HAP-1 (cell line): ENCODE measurements around the gene SNX5.

Experiments used
- DNase-seq, 2 experiments: peaks; one replicate each; pipeline ENCODE4 v3.0.0-alpha.2; 2016 to 2020; ENCODE audit warnings: low spot score in 2 of 2
- H3K27me3 ChIP-seq: fragments of 250-450 bp; sonication (Bioruptor Pico); 2 replicates; pipeline ENCODE4 v1.5.1; 2020; ENCODE audit warnings: low read depth, mild to moderate bottlenecking, moderate library complexity
- H3K36me3 ChIP-seq: fragments of 250-450 bp; sonication (Bioruptor Pico); replicated peaks from 2 replicates; pipeline ENCODE4 v1.5.1; 2020; ENCODE audit warnings: mild to moderate bottlenecking
- H3K4me1 ChIP-seq: fragments of 250-450 bp; sonication (Bioruptor Pico); 2 replicates; pipeline ENCODE4 v1.5.1; 2020; ENCODE audit warnings: mild to moderate bottlenecking
- H3K4me3 ChIP-seq: fragments of 250-450 bp; sonication (Bioruptor Pico); 2 replicates; pipeline ENCODE4 v1.5.1; 2020; ENCODE audit warnings: mild to moderate bottlenecking, moderate library complexity
- H3K9me3 ChIP-seq: fragments of 250-450 bp; sonication (Bioruptor Pico); 2 replicates; pipeline ENCODE4 v1.5.1; 2020; ENCODE audit warnings: mild to moderate bottlenecking, moderate library complexity
- in situ Hi-C: fragments of 300-500 bp; cut with MboI; formaldehyde crosslinking; loops from 3 replicates; pipeline ENCODE4 v1.14.3; 2020; ENCODE audit warnings: low sequenced_read_pairs, inconsistent platforms, mixed read lengths

SNX5 gene

GRCh38 chr20:18003897-18004296 lies 35.3 kb upstream of the SNX5 start:
- DNase-seq: no peak
- H3K4me1 ChIP-seq: no peaks in the 10 kb centered on the region
- H3K9me3 ChIP-seq: no peaks in the 10 kb centered on the region
- H3K27me3 ChIP-seq: no peaks in the 10 kb centered on the region
- in situ Hi-C loops: no loop called here
- no peaks in the 10 kb centered on the region for H3K36me3 ChIP-seq
- no peak overlapping the region for H3K4me3 ChIP-seq

- DNase-seq: no peak
- H3K4me3 ChIP-seq: no peak overlapping the region
- no peaks in the 10 kb centered on the region for H3K27me3 ChIP-seq
- no peaks in the 10 kb centered on the region for H3K9me3 ChIP-seq
- no peaks in the 10 kb centered on the region for H3K4me1 ChIP-seq
- in situ Hi-C loops: no loop called here
- no peaks in the 10 kb centered on the region for H3K36me3 ChIP-seq
These were observed 32.7 kb upstream of the SNX5 start for GRCh38 chr20:18001131-18001921.

GRCh38 chr20:17999566-17999965 lies 31.0 kb upstream of the SNX5 start:
- H3K4me1 ChIP-seq: peaks cover 8% of the 10 kb centered on the region
- no peaks in the 10 kb centered on the region for H3K9me3 ChIP-seq
- H3K4me3 ChIP-seq: no peak overlapping the region
- DNase-seq: no peak
- no peaks in the 10 kb centered on the region for H3K27me3 ChIP-seq
- no peaks in the 10 kb centered on the region for H3K36me3 ChIP-seq
- in situ Hi-C loops: no loop called here

- Histone ChIP-seq H3K4me3 (no peak overlapping the region), H3K27me3 (no peaks in the 10 kb centered on the region), H3K36me3 (no peaks in the 10 kb centered on the region), H3K4me1 (peaks cover 8% of the 10 kb centered on the region), H3K9me3 (no peaks in the 10 kb centered on the region)
- in situ Hi-C loops: no loop called here
- DNase-seq: no peak
These were observed 29.9 kb upstream of the SNX5 start for GRCh38 chr20:17998446-17998845.

- Histone ChIP-seq H3K9me3 (no peaks in the 10 kb centered on the region), H3K36me3 (no peaks in the 10 kb centered on the region), H3K27me3 (no peaks in the 10 kb centered on the region), H3K4me1 (peaks cover 8% of the 10 kb centered on the region), H3K4me3 (no peak overlapping the region)
- in situ Hi-C loops: no loop called here
- DNase-seq: peak; percentile 57 to 64
These were observed 27.6 kb upstream of the SNX5 start for GRCh38 chr20:17995967-17996819.

- in situ Hi-C loops: no loop called here
- H3K4me1 ChIP-seq: peaks cover 8% of the 10 kb centered on the region
- no peaks in the 10 kb centered on the region for H3K9me3 ChIP-seq
- H3K36me3 ChIP-seq: peaks cover 23% of the 10 kb centered on the region
- no peaks in the 10 kb centered on the region for H3K27me3 ChIP-seq
- no peak for DNase-seq
- no peak overlapping the region for H3K4me3 ChIP-seq
These were observed 25.0 kb upstream of the SNX5 start for GRCh38 chr20:17993546-17993945.

GRCh38 chr20:17992847-17993513 lies 24.4 kb upstream of the SNX5 start:
- in situ Hi-C loops: no loop called here
- H3K9me3 ChIP-seq: no peaks in the 10 kb centered on the region
- H3K27me3 ChIP-seq: no peaks in the 10 kb centered on the region
- peaks cover 27% of the 10 kb centered on the region for H3K36me3 ChIP-seq
- H3K4me3 ChIP-seq: no peak overlapping the region
- peaks cover 8% of the 10 kb centered on the region for H3K4me1 ChIP-seq
- no peak for DNase-seq

GRCh38 chr20:17992224-17992637 lies 23.6 kb upstream of the SNX5 start:
- H3K27me3 ChIP-seq: no peaks in the 10 kb centered on the region
- no peaks in the 10 kb centered on the region for H3K9me3 ChIP-seq
- DNase-seq: no peak
- H3K4me3 ChIP-seq: no peak overlapping the region
- H3K4me1 ChIP-seq: peaks cover 8% of the 10 kb centered on the region
- H3K36me3 ChIP-seq: peaks cover 35% of the 10 kb centered on the region
- in situ Hi-C loops: no loop called here

GRCh38 chr20:17990278-17990972 lies 21.8 kb upstream of the SNX5 start:
- in situ Hi-C loops: no loop called here
- peaks cover 40% of the 10 kb centered on the region for H3K36me3 ChIP-seq

GRCh38 chr20:17987988-17988387 lies 19.4 kb upstream of the SNX5 start:
- in situ Hi-C loops: no loop called here
- no peak for DNase-seq
- Histone ChIP-seq H3K4me3 (no peak overlapping the region), H3K4me1 (peaks cover 15% of the 10 kb centered on the region), H3K36me3 (peaks cover 40% of the 10 kb centered on the region), H3K9me3 (no peaks in the 10 kb centered on the region), H3K27me3 (no peaks in the 10 kb centered on the region)

More at GRCh38 chr20:17990278-17990972, 21.8 kb upstream of the SNX5 start:
- H3K4me1 ChIP-seq: peaks cover 4% of the 10 kb centered on the region
- H3K9me3 ChIP-seq: no peaks in the 10 kb centered on the region
- no peaks in the 10 kb centered on the region for H3K27me3 ChIP-seq
- DNase-seq: no peak
- no peak overlapping the region for H3K4me3 ChIP-seq

- H3K4me1 ChIP-seq: peaks cover 18% of the 10 kb centered on the region
- in situ Hi-C loops: no loop called here
- H3K4me3 ChIP-seq: no peak overlapping the region
- DNase-seq: no peak
- no peaks in the 10 kb centered on the region for H3K27me3 ChIP-seq
- no peaks in the 10 kb centered on the region for H3K9me3 ChIP-seq
- H3K36me3 ChIP-seq: peaks cover 38% of the 10 kb centered on the region
These were observed 16.9 kb upstream of the SNX5 start for GRCh38 chr20:17985388-17986018.

GRCh38 chr20:17976305-17976704 lies 7.7 kb upstream of the SNX5 start:
- no peaks in the 10 kb centered on the region for H3K27me3 ChIP-seq
- DNase-seq: no peak
- H3K36me3 ChIP-seq: peaks cover 41% of the 10 kb centered on the region
- peaks cover 7% of the 10 kb centered on the region for H3K4me1 ChIP-seq
- in situ Hi-C loops: no loop called here
- H3K9me3 ChIP-seq: no peaks in the 10 kb centered on the region
- H3K4me3 ChIP-seq: no peak overlapping the region

- H3K4me1 ChIP-seq: peaks cover 7% of the 10 kb centered on the region
- peaks cover 42% of the 10 kb centered on the region for H3K36me3 ChIP-seq
- no peak for DNase-seq
- in situ Hi-C loops: no loop called here
- no peaks in the 10 kb centered on the region for H3K27me3 ChIP-seq
- H3K9me3 ChIP-seq: no peaks in the 10 kb centered on the region
- peak overlapping the region; percentile 92 for H3K4me3 ChIP-seq
These were observed 3.5 kb upstream of the SNX5 start for GRCh38 chr20:17972121-17972520.
